IPS-18c (cell line): ENCODE results near the gene LCE2B.

Source experiments
- H3K4me3 ChIP-seq: 2 replicates; pipeline ENCODE4 v1.7.0; 2013; ENCODE audit warnings: low read depth, mild to moderate bottlenecking, low read length, moderate library complexity; ENCODE audit not compliant: insufficient read depth
- H3K9me3 ChIP-seq: one replicate; pipeline ENCODE4 v1.6.1; 2013; ENCODE audit warnings: mild to moderate bottlenecking, low read length, moderate library complexity; ENCODE audit not compliant: control insufficient read depth, insufficient read depth

Gene LCE2B

DNA sequence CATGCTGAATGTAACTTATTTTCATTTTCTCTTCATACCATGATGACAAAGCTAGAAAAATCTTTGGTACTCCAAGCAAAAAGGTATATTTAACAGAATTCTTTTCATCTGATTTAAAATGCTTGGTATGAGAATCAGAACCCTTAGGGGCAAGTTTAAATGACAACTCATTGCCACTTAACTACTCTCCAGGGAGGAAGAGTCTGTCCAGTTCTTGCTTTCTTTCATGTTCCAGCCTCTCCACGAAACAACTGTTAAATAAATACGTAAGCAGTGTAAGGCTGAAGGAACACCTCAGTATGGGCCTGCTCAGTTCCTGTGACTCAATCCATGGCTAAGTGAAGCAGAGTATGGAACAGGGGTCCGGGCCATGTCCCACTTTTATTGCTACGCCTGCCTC, 13.8 kb downstream of the LCE2B start:
- H3K9me3 ChIP-seq, result peaks cover 10% of the 10 kb centered on the region
- no peak overlapping the region for H3K4me3 ChIP-seq

DNA sequence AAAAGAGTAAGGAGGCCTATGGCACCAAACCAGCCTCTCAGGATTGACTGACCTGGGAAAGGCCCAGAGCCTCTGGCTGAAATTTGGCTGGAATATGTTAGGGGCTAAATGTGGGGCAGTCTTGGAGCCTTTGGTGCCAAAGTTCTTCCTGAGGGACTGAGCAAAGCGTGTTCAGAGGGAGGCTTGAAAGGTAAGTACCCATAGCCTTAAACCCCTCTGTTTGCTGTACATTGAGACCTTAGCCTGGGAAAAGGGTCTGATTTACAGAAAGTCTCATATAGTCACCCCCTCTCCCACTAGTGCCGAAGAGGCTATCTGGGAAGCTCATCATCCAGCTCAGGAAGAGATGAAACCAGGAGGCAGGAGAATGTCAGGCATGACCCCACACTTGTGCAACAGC, 21.9 kb downstream of the LCE2B start, which contains the start of gene LCE4A:
LCE4A (plus strand) TSS at position 301 of the 400 bp plus-strand sequence. CDS start 916 bp downstream, outside the sequence.
- no peak within 1 kb of the TSS for H3K4me3 ChIP-seq
- H3K9me3 ChIP-seq, result peaks cover 11% of the 10 kb centered on the region

GRCh38 chr1:152718238-152718637, 32.3 kb downstream of the LCE2B start:
- Histone ChIP-seq H3K9me3 (peaks cover 7% of the 10 kb centered on the region), H3K4me3 (no peak overlapping the region)

- H3K4me3 ChIP-seq, result no peak overlapping the region
- H3K9me3 ChIP-seq, result no peaks in the 10 kb centered on the region
Observed at GRCh38 chr1:152725261-152725660, 39.3 kb downstream of the LCE2B start.

- Histone ChIP-seq H3K9me3 (peaks cover 8% of the 10 kb centered on the region), H3K4me3 (no peak overlapping the region)
Observed at GRCh38 chr1:152728986-152729385, 43.1 kb downstream of the LCE2B start.

GRCh38 chr1:152735648-152736047, 49.7 kb downstream of the LCE2B start:
- Histone ChIP-seq H3K4me3 (no peak overlapping the region), H3K9me3 (peaks cover 4% of the 10 kb centered on the region)
